Measurements from ENCODE around the gene PDLIM4.

The PDLIM4 gene

GRCh38 chr5:132283423-132284043 lies 26.0 kb downstream of the PDLIM4 start:
- no peak for DNase-seq (ENCODE audit: low read depth)

GRCh38 chr5:132289097-132289496 lies 31.6 kb downstream of the PDLIM4 start:
- no peak for DNase-seq (ENCODE audit: low read depth)

- no peak for DNase-seq (ENCODE audit: low read depth)
These were observed 33.5 kb downstream of the PDLIM4 start for GRCh38 chr5:132291026-132291425.

- peak; percentile 41 for DNase-seq (ENCODE audit: low read depth)
These were observed 35.8 kb downstream of the PDLIM4 start for GRCh38 chr5:132293066-132293991.

- DNase-seq (ENCODE audit: low read depth), result peak; percentile 64
These were observed 36.7 kb downstream of the PDLIM4 start, which contains the start of gene SLC22A4 for GRCh38 chr5:132293992-132294727. Gene SLC22A4, plus strand, starts transcription at chr5:132294394. Its CDS starts 223 bp downstream, at chr5:132294617.

- peak; percentile 55 for DNase-seq (ENCODE audit: low read depth)
These were observed 37.4 kb downstream of the PDLIM4 start for GRCh38 chr5:132294728-132295504.

- DNase-seq (ENCODE audit: low read depth), result no peak
These were observed 38.3 kb downstream of the PDLIM4 start for GRCh38 chr5:132295505-132296411.

GRCh38 chr5:132296412-132297016 lies 39.0 kb downstream of the PDLIM4 start:
- no peak for DNase-seq (ENCODE audit: low read depth)

- no peak for DNase-seq (ENCODE audit: low read depth)
These were observed 39.9 kb downstream of the PDLIM4 start for GRCh38 chr5:132297211-132297940.

- DNase-seq (ENCODE audit: low read depth), result no peak
These were observed 41.1 kb downstream of the PDLIM4 start for GRCh38 chr5:132298298-132299212.

- no peak for DNase-seq (ENCODE audit: low read depth)
These were observed 42.4 kb downstream of the PDLIM4 start for GRCh38 chr5:132299917-132300316.

GRCh38 chr5:132300577-132301343 lies 43.3 kb downstream of the PDLIM4 start:
- DNase-seq (ENCODE audit: low read depth), result no peak

GRCh38 chr5:132301344-132302271 lies 44.1 kb downstream of the PDLIM4 start:
- no peak for DNase-seq (ENCODE audit: low read depth)

GRCh38 chr5:132302413-132302812 lies 44.9 kb downstream of the PDLIM4 start:
- DNase-seq (ENCODE audit: low read depth), result no peak

- no peak for DNase-seq (ENCODE audit: low read depth)
These were observed 46.1 kb downstream of the PDLIM4 start for GRCh38 chr5:132303589-132303988.

GRCh38 chr5:132305420-132305819 lies 47.9 kb downstream of the PDLIM4 start:
- no peak for DNase-seq (ENCODE audit: low read depth)

- no peak for DNase-seq (ENCODE audit: low read depth)
These were observed 51.2 kb downstream of the PDLIM4 start for GRCh38 chr5:132308701-132309100.
